ENCODE results near the gene UXS1. TPM values are rescaled to one million over a fixed set of nuclear protein-coding genes. Genes with fewer than 3 reads are reported as not detected.
"Not testable (repeated sequence)": the region's sequence is repeated elsewhere in the genome, so short reads cannot be mapped to it uniquely, and the experiment has no call there.

UXS1 gene
- 67.5 TPM for polyA plus RNA-seq (2013, experiment 1 of 4)
- 70.0 TPM for polyA plus RNA-seq (2013, experiment 2 of 4)
- 55.6 TPM for polyA plus RNA-seq (2013, experiment 3 of 4)
- 58.4 TPM for polyA plus RNA-seq (2013, experiment 4 of 4)

GRCh38 chr2:106193977-106194778 is at the start of gene UXS1:
UXS1 (minus strand) TSS chr2:106194301; CDS start chr2:106194241, 60 bp downstream.
- WGBS, 2 experiments, result 0% methylated on average over 93 of the region's 93 CpGs
- Histone ChIP-seq H3K4me3 (ENCODE audit: insufficient read depth, low read depth, low read length) (peak within 1 kb of the TSS; percentile 82), H3K27me3 (ENCODE audit: control insufficient read depth, insufficient read depth, low read length, poor library complexity, severe bottlenecking) (no peaks in the 10 kb centered on the region), H3K4me1 (ENCODE audit: control insufficient read depth, insufficient read depth, low read length) (peaks cover 13% of the 10 kb centered on the region), H3K9me3 (ENCODE audit: control insufficient read depth, low read length) (no peaks in the 10 kb centered on the region), H3K27ac (ENCODE audit: insufficient read depth, low read depth, low read length, poor library complexity, severe bottlenecking) (peak within 1 kb of the TSS; percentile 54), H3K36me3 (ENCODE audit: control insufficient read depth, insufficient read depth, low read length) (no peaks in the 10 kb centered on the region)

GRCh38 chr2:106239491-106239890 is 45.4 kb upstream of the UXS1 start:
- not testable (repeated sequence) for H3K27ac ChIP-seq (ENCODE audit: insufficient read depth, low read depth, low read length, poor library complexity, severe bottlenecking); H3K36me3 ChIP-seq (ENCODE audit: control insufficient read depth, insufficient read depth, low read length); H3K9me3 ChIP-seq (ENCODE audit: control insufficient read depth, low read length); H3K27me3 ChIP-seq (ENCODE audit: control insufficient read depth, insufficient read depth, low read length, poor library complexity, severe bottlenecking); H3K4me3 ChIP-seq (ENCODE audit: insufficient read depth, low read depth, low read length); H3K4me1 ChIP-seq (ENCODE audit: control insufficient read depth, insufficient read depth, low read length)
- 92 to 96% methylated on average over 2 of the region's 2 CpGs for WGBS, 2 experiments

- not testable (repeated sequence) for H3K27me3 ChIP-seq (ENCODE audit: control insufficient read depth, insufficient read depth, low read length, poor library complexity, severe bottlenecking); H3K36me3 ChIP-seq (ENCODE audit: control insufficient read depth, insufficient read depth, low read length); H3K27ac ChIP-seq (ENCODE audit: insufficient read depth, low read depth, low read length, poor library complexity, severe bottlenecking); H3K4me1 ChIP-seq (ENCODE audit: control insufficient read depth, insufficient read depth, low read length); H3K4me3 ChIP-seq (ENCODE audit: insufficient read depth, low read depth, low read length); H3K9me3 ChIP-seq (ENCODE audit: control insufficient read depth, low read length)
- WGBS, 2 experiments, result 95 to 96% methylated on average over 3 of the region's 4 CpGs
Observed at GRCh38 chr2:106235392-106235791, 41.3 kb upstream of the UXS1 start.

- H3K4me3 ChIP-seq (ENCODE audit: insufficient read depth, low read depth, low read length), result no peak overlapping the region
- H3K9me3 ChIP-seq (ENCODE audit: control insufficient read depth, low read length), result no peaks in the 10 kb centered on the region
- H3K27ac ChIP-seq (ENCODE audit: insufficient read depth, low read depth, low read length, poor library complexity, severe bottlenecking), result no peak overlapping the region
- no peaks in the 10 kb centered on the region for H3K27me3 ChIP-seq (ENCODE audit: control insufficient read depth, insufficient read depth, low read length, poor library complexity, severe bottlenecking)
- H3K36me3 ChIP-seq (ENCODE audit: control insufficient read depth, insufficient read depth, low read length), result no peaks in the 10 kb centered on the region
- no peaks in the 10 kb centered on the region for H3K4me1 ChIP-seq (ENCODE audit: control insufficient read depth, insufficient read depth, low read length)
- WGBS, 2 experiments, result 94 to 97% methylated on average over 2 of the region's 2 CpGs
Observed at GRCh38 chr2:106233350-106233706, 39.2 kb upstream of the UXS1 start.

GRCh38 chr2:106232638-106233349 is 38.7 kb upstream of the UXS1 start:
- Histone ChIP-seq H3K4me1 (ENCODE audit: control insufficient read depth, insufficient read depth, low read length) (no peaks in the 10 kb centered on the region), H3K27ac (ENCODE audit: insufficient read depth, low read depth, low read length, poor library complexity, severe bottlenecking) (no peak overlapping the region), H3K9me3 (ENCODE audit: control insufficient read depth, low read length) (no peaks in the 10 kb centered on the region), H3K27me3 (ENCODE audit: control insufficient read depth, insufficient read depth, low read length, poor library complexity, severe bottlenecking) (no peaks in the 10 kb centered on the region), H3K4me3 (ENCODE audit: insufficient read depth, low read depth, low read length) (no peak overlapping the region), H3K36me3 (ENCODE audit: control insufficient read depth, insufficient read depth, low read length) (no peaks in the 10 kb centered on the region)
- 96 to 100% methylated on average over 1 of the region's 1 CpG for WGBS, 2 experiments

GRCh38 chr2:106223347-106223746 is 29.2 kb upstream of the UXS1 start:
- WGBS, 2 experiments, result 46 to 52% methylated on average over 5 of the region's 5 CpGs

GRCh38 chr2:106222057-106222456 is 28.0 kb upstream of the UXS1 start:
- not testable (repeated sequence) for H3K27me3 ChIP-seq (ENCODE audit: control insufficient read depth, insufficient read depth, low read length, poor library complexity, severe bottlenecking); H3K4me1 ChIP-seq (ENCODE audit: control insufficient read depth, insufficient read depth, low read length)
- WGBS, 2 experiments, result 87 to 91% methylated on average over 5 of the region's 5 CpGs

More at GRCh38 chr2:106223347-106223746, 29.2 kb upstream of the UXS1 start:
- no peaks in the 10 kb centered on the region for H3K9me3 ChIP-seq (ENCODE audit: control insufficient read depth, low read length)
- no peak overlapping the region for H3K27ac ChIP-seq (ENCODE audit: insufficient read depth, low read depth, low read length, poor library complexity, severe bottlenecking)
- no peaks in the 10 kb centered on the region for H3K4me1 ChIP-seq (ENCODE audit: control insufficient read depth, insufficient read depth, low read length)
- no peak overlapping the region for H3K4me3 ChIP-seq (ENCODE audit: insufficient read depth, low read depth, low read length)
- H3K27me3 ChIP-seq (ENCODE audit: control insufficient read depth, insufficient read depth, low read length, poor library complexity, severe bottlenecking), result no peaks in the 10 kb centered on the region
- H3K36me3 ChIP-seq (ENCODE audit: control insufficient read depth, insufficient read depth, low read length), result no peaks in the 10 kb centered on the region

GRCh38 chr2:106219813-106220212 is 25.7 kb upstream of the UXS1 start:
- WGBS, 2 experiments, result 93 to 94% methylated on average over 3 of the region's 3 CpGs
- H3K27me3 ChIP-seq (ENCODE audit: control insufficient read depth, insufficient read depth, low read length, poor library complexity, severe bottlenecking), result no peaks in the 10 kb centered on the region
- no peak overlapping the region for H3K4me3 ChIP-seq (ENCODE audit: insufficient read depth, low read depth, low read length)
- H3K4me1 ChIP-seq (ENCODE audit: control insufficient read depth, insufficient read depth, low read length), result no peaks in the 10 kb centered on the region
- no peaks in the 10 kb centered on the region for H3K36me3 ChIP-seq (ENCODE audit: control insufficient read depth, insufficient read depth, low read length)
- H3K27ac ChIP-seq (ENCODE audit: insufficient read depth, low read depth, low read length, poor library complexity, severe bottlenecking), result no peak overlapping the region
- no peaks in the 10 kb centered on the region for H3K9me3 ChIP-seq (ENCODE audit: control insufficient read depth, low read length)

More at GRCh38 chr2:106222057-106222456, 28.0 kb upstream of the UXS1 start:
- H3K36me3 ChIP-seq (ENCODE audit: control insufficient read depth, insufficient read depth, low read length); H3K27ac ChIP-seq (ENCODE audit: insufficient read depth, low read depth, low read length, poor library complexity, severe bottlenecking); H3K9me3 ChIP-seq (ENCODE audit: control insufficient read depth, low read length); H3K4me3 ChIP-seq (ENCODE audit: insufficient read depth, low read depth, low read length): not testable (repeated sequence)

GRCh38 chr2:106219157-106219556 is 25.1 kb upstream of the UXS1 start:
- H3K4me1 ChIP-seq (ENCODE audit: control insufficient read depth, insufficient read depth, low read length); H3K27ac ChIP-seq (ENCODE audit: insufficient read depth, low read depth, low read length, poor library complexity, severe bottlenecking); H3K9me3 ChIP-seq (ENCODE audit: control insufficient read depth, low read length); H3K36me3 ChIP-seq (ENCODE audit: control insufficient read depth, insufficient read depth, low read length); H3K27me3 ChIP-seq (ENCODE audit: control insufficient read depth, insufficient read depth, low read length, poor library complexity, severe bottlenecking); H3K4me3 ChIP-seq (ENCODE audit: insufficient read depth, low read depth, low read length): not testable (repeated sequence)
- WGBS, 2 experiments, result 100% methylated on average over 2 to 5 of the region's 8 CpGs

GRCh38 chr2:106208874-106209273 is 14.8 kb upstream of the UXS1 start:
- H3K27me3 ChIP-seq (ENCODE audit: control insufficient read depth, insufficient read depth, low read length, poor library complexity, severe bottlenecking), result no peaks in the 10 kb centered on the region
- H3K36me3 ChIP-seq (ENCODE audit: control insufficient read depth, insufficient read depth, low read length), result no peaks in the 10 kb centered on the region
- H3K9me3 ChIP-seq (ENCODE audit: control insufficient read depth, low read length), result no peaks in the 10 kb centered on the region
- no peak overlapping the region for H3K4me3 ChIP-seq (ENCODE audit: insufficient read depth, low read depth, low read length)
- peaks cover 9% of the 10 kb centered on the region for H3K4me1 ChIP-seq (ENCODE audit: control insufficient read depth, insufficient read depth, low read length)
- no peak overlapping the region for H3K27ac ChIP-seq (ENCODE audit: insufficient read depth, low read depth, low read length, poor library complexity, severe bottlenecking)
- 95% methylated on average over 2 of the region's 2 CpGs for WGBS, 2 experiments
